Gastrocnemius medialis (tissue), 4 donors: ENCODE measurements around the gene CD46. TPM values are rescaled to one million over a fixed set of nuclear protein-coding genes. Genes with fewer than 3 reads are reported as not detected.

ENCODE experiments used
- ATAC-seq, 2 donors: fragments of 150-250 bp; one replicate each; pipeline ENCODE4 v1.9.1; 2016
- DNase-seq, 2 donors: peaks; one replicate each; pipeline ENCODE4 v3.0.0-alpha.2; 2019
- H3K27ac ChIP-seq, 4 donors: fragments of 200-600 bp; sonication (generic); 1 replicate in 1 of 4; 2 replicates in 3 of 4; pipeline ENCODE4 v1.5.1; 2016 to 2018; ENCODE audit warnings: mild to moderate bottlenecking in 2 of 4, moderate library complexity in 1 of 4
- H3K27me3 ChIP-seq, 3 donors: fragments of 200-600 bp; sonication (generic) in 2 of 3; 1 replicate in 1 of 3; 2 replicates in 2 of 3; pipeline versions ENCODE4 v1.5.1 to v1.6.0; 2016 to 2019; ENCODE audit warnings: mild to moderate bottlenecking in 1 of 3, moderate library complexity in 1 of 3
- H3K36me3 ChIP-seq, 2 donors: fragments of 200-600 bp; sonication (generic) in 1 of 2; one replicate each; pipeline ENCODE4 v1.5.1; 2017 to 2018
- H3K4me1 ChIP-seq, 2 donors: fragments of 200-600 bp; sonication (generic) in 1 of 2; one replicate each; pipeline ENCODE4 v1.5.1; 2016 to 2017; ENCODE audit warnings: mild to moderate bottlenecking in 2 of 2
- H3K4me3 ChIP-seq, 4 donors: fragments of 200-600 bp; sonication (generic) in 3 of 4; 1 replicate in 1 of 4; 2 replicates in 3 of 4; pipeline ENCODE4 v1.5.1; 2016 to 2019; ENCODE audit warnings: mild to moderate bottlenecking in 2 of 4
- H3K9me3 ChIP-seq, 3 donors: fragments of 200-600 bp; sonication (generic) in 2 of 3; 1 replicate in 1 of 3; 2 replicates in 2 of 3; pipeline ENCODE4 v1.5.1; 2016 to 2019
- POLR2A ChIP-seq, 2 donors: fragments of 450-650 bp; IDR thresholded peaks; one replicate each; pipeline ENCODE4 v1.6.1; 2017; ENCODE audit warnings: antibody characterized with exemption in 2 of 2, mild to moderate bottlenecking in 2 of 2, moderate library complexity in 2 of 2
- in situ Hi-C, 4 donors: fragments of 200-750 bp; cut with MboI; loops; one replicate each; pipeline versions ENCODE4 v1.15.0 to v1.8.0; 2017; ENCODE audit warnings: low sequenced_read_pairs in 4 of 4
- intact Hi-C: fragments of 100-400 bp; cut with DNase I; formaldehyde crosslinking; loops from one replicate; pipeline ENCODE4 v1.15.1; 2023; ENCODE audit warnings: low total_unique reads
- total RNA-seq, 4 donors: library from RNA; depleted of rRNA; stranded (reverse); fragments of >200 nt; gene quantifications; one replicate each; pipeline versions ENCODE4 v1.1.0 to v1.2.3, GENCODE V29; 2016
- TF ChIP-seq, protein P1 (sequence below), 5 experiments: fragments of 450-650 bp in 3 of 5; fragments of 200-600 bp in 2 of 5; sonication (generic) in 2 of 5; IDR thresholded peaks in 4 of 5; conservative IDR thresholded peaks in 1 of 5; 1 replicate in 4 of 5; 2 replicates in 1 of 5; pipeline ENCODE4 v1.5.1; 2016 to 2019; ENCODE audit warnings: antibody characterized with exemption in 5 of 5, mild to moderate bottlenecking in 3 of 5, moderate library complexity in 3 of 5

CD46 gene
- total RNA-seq, 4 donors from 2014 or later, result 42.1 to 101 (median 80.2) TPM

DNA sequence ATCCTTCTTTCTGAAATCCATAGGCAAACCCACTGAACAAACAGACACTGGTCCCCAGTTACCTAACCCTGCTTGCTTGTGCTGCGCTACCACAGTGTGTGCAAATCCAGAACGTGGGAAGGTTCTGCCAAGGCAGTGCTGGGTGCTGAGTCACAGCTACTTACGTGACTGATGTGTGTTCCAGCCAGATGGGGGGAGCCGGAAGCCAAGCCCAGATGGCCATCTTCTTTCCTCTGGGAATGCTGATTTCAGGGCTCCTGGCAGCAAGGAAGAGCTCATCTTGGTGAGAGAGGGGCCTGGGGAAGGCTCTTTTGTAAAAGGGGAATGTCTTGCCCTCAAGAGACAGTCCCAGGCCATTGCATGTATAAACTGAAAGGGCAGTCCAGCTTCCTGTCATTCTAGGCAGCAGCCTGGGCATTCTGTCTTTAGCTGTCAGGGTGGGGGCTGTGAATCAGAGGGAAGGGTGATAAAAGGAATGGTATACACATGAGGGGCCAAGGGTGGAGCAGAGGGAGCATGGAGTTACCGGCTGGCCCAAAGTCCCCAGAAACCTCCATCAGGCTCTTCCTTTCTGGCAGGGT, 54.1 kb downstream of the CD46 start:
- intact Hi-C loops, result loop anchor here (10.0 kb wide), 1 partner anchor 429 kb away; no protein-coding TSS in a partner anchor

DNA sequence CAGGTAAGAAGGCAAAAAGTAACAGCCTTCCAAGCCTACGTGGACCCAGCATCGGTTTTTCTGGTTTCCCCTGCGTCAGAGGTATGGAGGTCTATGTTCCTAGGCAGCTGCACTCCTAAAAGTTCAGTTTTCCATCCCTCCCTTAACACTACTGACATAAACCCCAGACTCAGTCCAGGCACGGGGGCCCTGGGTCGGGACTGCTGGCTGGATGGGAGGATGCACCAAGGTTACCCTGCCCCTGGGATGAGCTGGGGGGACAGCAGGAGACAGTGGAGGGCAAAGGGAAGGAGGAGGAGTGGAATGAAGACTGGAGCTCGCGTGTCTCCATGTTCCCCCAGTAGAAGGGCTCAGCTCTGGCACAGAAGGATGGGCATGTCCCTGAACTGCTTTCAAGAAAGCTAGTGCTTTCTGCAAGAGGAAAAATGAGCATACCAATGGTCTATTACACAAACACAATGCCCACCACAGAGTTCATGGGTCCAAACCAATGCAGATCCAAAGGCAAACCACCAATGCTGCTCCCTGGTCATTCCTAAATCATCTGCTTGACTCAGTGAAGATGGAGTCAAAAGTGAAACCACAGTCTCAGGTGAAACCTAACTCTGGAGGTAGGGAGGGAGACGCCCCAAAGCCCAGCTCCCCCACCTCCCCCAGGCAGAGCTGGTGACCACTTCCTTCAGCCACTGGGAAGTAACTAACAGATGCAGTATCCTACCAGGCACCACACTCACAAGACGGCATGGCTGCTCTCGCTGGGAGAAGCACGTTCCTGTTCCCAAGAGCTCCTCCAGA, 54.9 kb downstream of the CD46 start:
- Histone ChIP-seq H3K4me1 (peaks cover 76 to 82% of the 10 kb centered on the region in 2 donors), H3K36me3 (peaks cover 8 to 87% of the 10 kb centered on the region in 2 donors), H3K27ac (peak overlapping the region; percentile 96 to 100 (median 99)), H3K27me3 (no peaks in the 10 kb centered on the region), H3K4me3 (peak overlapping the region in 2 of 4 donors; percentile 23 to 26), H3K9me3 (no peaks in the 10 kb centered on the region)
- no peak for ATAC-seq
- TF ChIP-seq, protein P1, sequence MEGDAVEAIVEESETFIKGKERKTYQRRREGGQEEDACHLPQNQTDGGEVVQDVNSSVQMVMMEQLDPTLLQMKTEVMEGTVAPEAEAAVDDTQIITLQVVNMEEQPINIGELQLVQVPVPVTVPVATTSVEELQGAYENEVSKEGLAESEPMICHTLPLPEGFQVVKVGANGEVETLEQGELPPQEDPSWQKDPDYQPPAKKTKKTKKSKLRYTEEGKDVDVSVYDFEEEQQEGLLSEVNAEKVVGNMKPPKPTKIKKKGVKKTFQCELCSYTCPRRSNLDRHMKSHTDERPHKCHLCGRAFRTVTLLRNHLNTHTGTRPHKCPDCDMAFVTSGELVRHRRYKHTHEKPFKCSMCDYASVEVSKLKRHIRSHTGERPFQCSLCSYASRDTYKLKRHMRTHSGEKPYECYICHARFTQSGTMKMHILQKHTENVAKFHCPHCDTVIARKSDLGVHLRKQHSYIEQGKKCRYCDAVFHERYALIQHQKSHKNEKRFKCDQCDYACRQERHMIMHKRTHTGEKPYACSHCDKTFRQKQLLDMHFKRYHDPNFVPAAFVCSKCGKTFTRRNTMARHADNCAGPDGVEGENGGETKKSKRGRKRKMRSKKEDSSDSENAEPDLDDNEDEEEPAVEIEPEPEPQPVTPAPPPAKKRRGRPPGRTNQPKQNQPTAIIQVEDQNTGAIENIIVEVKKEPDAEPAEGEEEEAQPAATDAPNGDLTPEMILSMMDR (IDR thresholded peaks at IDR 0.05 in 4 of 5, conservative IDR thresholded peaks at IDR 0.05 in 1 of 5), result no peak
- TF ChIP-seq POLR2A (IDR thresholded peaks at IDR 0.05), result peak in 1 of 2 donors; percentile 8
- DNase-seq, result peak; percentile 9 to 23
- in situ Hi-C loops, result loop anchor here in 1 of 4 donors (25.0 kb wide), 1 partner anchor 1119 kb away; the partner anchor contains the start of gene MAPKAPK2
- intact Hi-C loops, result loop anchor here (10.0 kb wide), 1 partner anchor 428 kb away; no protein-coding TSS in a partner anchor

More for the DNA sequence above, 54.1 kb downstream of the CD46 start:
- no peaks in the 10 kb centered on the region for H3K9me3 ChIP-seq
- peak; percentile 73 to 82 for ATAC-seq
- DNase-seq, result peak; percentile 91 to 97
- peak overlapping the region; percentile 96 to 100 (median 99) for H3K27ac ChIP-seq
- no peaks in the 10 kb centered on the region for H3K27me3 ChIP-seq
- peak overlapping the region in 3 of 4 donors; percentile 13 to 22 (median 16) for H3K4me3 ChIP-seq
- peaks cover 72 to 74% of the 10 kb centered on the region in 2 donors for H3K4me1 ChIP-seq
- TF ChIP-seq, protein P1 (IDR thresholded peaks at IDR 0.05 in 4 of 5, conservative IDR thresholded peaks at IDR 0.05 in 1 of 5), result no peak
- TF ChIP-seq POLR2A (IDR thresholded peaks at IDR 0.05), result peak in 1 of 2 donors; percentile 64
- in situ Hi-C loops, result loop anchor here in 1 of 4 donors (25.0 kb wide), 1 partner anchor 1119 kb away; the partner anchor contains the start of gene MAPKAPK2
- H3K36me3 ChIP-seq, result peaks cover 8 to 89% of the 10 kb centered on the region in 2 donors

DNA sequence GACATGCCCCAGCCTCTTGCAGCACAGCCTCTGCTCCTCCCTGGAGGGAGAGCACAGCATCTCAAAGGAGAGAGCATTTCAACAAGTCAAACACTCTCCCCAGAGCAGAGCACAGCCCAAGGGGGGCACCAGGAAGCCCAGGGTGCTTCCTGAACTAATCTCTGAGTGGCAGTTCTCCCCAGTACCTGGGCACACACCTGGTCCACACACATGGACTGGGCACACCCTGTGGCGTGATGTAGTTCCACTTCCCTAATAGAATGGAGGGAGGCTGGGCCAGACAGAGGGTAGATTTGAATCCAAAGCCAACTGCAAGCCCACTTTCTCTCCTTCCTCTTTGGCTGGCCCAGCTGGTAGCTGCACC, 55.5 kb downstream of the CD46 start:
- Histone ChIP-seq H3K27ac (peak overlapping the region; percentile 96 to 100 (median 99)), H3K36me3 (peaks cover 8 to 81% of the 10 kb centered on the region in 2 donors), H3K27me3 (no peaks in the 10 kb centered on the region), H3K9me3 (no peaks in the 10 kb centered on the region), H3K4me3 (peak overlapping the region in 3 of 4 donors; percentile 11 to 26 (median 23)), H3K4me1 (peaks cover 79 to 84% of the 10 kb centered on the region in 2 donors)
- ATAC-seq, result no peak
- intact Hi-C loops, result loop anchor here (10.0 kb wide), 1 partner anchor 427 kb away; no protein-coding TSS in a partner anchor
- DNase-seq, result peak in 1 of 2 donors; percentile 40
- in situ Hi-C loops, result loop anchor here in 1 of 4 donors (25.0 kb wide), 1 partner anchor 1120 kb away; the partner anchor contains the start of gene MAPKAPK2
- TF ChIP-seq, protein P1 (IDR thresholded peaks at IDR 0.05 in 4 of 5, conservative IDR thresholded peaks at IDR 0.05 in 1 of 5), result no peak
- no peak for TF ChIP-seq POLR2A (IDR thresholded peaks at IDR 0.05)

DNA sequence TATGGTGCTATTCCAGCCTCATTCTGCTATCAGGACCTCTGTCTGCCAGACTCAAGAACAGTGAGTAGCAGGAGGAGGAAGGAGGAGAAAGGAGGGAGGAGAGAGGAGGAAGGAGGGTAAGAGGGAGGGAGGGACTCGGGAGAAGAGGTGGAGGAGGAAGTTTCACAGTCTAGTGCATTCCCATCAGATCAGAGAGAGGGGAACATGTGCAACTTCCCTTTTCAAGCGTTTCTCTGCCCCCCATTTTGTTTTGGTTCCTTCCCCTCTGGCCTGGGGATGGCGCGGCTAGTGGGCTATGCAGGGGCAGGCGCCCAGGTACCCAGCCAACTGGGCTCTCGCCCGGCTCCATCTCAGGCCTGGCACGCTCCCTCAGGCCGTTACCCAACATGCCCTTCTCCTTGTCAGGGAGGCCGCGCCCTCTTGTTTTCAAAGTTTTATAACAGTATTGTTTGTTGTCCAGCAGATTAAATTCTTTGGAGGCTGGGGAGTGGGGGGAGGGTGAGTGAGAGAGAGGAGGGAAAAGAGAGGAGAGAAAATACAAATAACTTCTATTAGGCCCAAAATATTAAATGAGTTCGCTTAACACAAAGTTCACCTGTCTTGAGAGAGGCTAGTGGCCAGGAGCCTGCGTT, 56.0 kb downstream of the CD46 start:
- peaks cover 8 to 76% of the 10 kb centered on the region in 2 donors for H3K36me3 ChIP-seq
- no peaks in the 10 kb centered on the region for H3K9me3 ChIP-seq
- DNase-seq (peak; percentile 59 to 82), ATAC-seq (peak in 1 of 2 donors; percentile 12)
- peak overlapping the region; percentile 96 to 100 (median 99) for H3K27ac ChIP-seq
- TF ChIP-seq POLR2A (IDR thresholded peaks at IDR 0.05), result no peak
- TF ChIP-seq, protein P1 (IDR thresholded peaks at IDR 0.05 in 4 of 5, conservative IDR thresholded peaks at IDR 0.05 in 1 of 5), result no peak
- intact Hi-C loops, result loop anchor here (10.0 kb wide), 1 partner anchor 427 kb away; no protein-coding TSS in a partner anchor
- H3K4me1 ChIP-seq, result peaks cover 83 to 89% of the 10 kb centered on the region in 2 donors
- in situ Hi-C loops, result loop anchor here in 1 of 4 donors (25.0 kb wide), 1 partner anchor 1121 kb away; the partner anchor contains the start of gene MAPKAPK2
- H3K4me3 ChIP-seq, result peak overlapping the region in 3 of 4 donors; percentile 11 to 26 (median 23)
- H3K27me3 ChIP-seq, result no peaks in the 10 kb centered on the region
